ENCODE measurements around the gene WDR90.

Gene WDR90

GRCh38 chr16:648781-649589, at the start of gene WDR90:
Gene WDR90, plus strand, starts transcription at chr16:649365. Its CDS starts 52 bp downstream, at chr16:649417.
- peak; percentile 68 for DNase-seq (ENCODE audit: extremely low read depth, low read depth)
- H3K4me3 ChIP-seq (replicated peaks; ENCODE audit: low read depth, low read length) = peak within 1 kb of the TSS; percentile 60
- TF ChIP-seq CTCF (IDR thresholded peaks at IDR 0.05; ENCODE audit: low read depth, low read length, missing control alignments) = no peak

- H3K4me3 ChIP-seq (replicated peaks; ENCODE audit: low read depth, low read length) = no peak overlapping the region
- no peak for DNase-seq (ENCODE audit: extremely low read depth, low read depth)
- TF ChIP-seq CTCF (IDR thresholded peaks at IDR 0.05; ENCODE audit: low read depth, low read length, missing control alignments) = peak; percentile 20
Observed at GRCh38 chr16:600781-601180, 48.4 kb upstream of the WDR90 start.

GRCh38 chr16:603933-604332, 45.2 kb upstream of the WDR90 start:
- no peak overlapping the region for H3K4me3 ChIP-seq (replicated peaks; ENCODE audit: low read depth, low read length)
- no peak for DNase-seq (ENCODE audit: extremely low read depth, low read depth)
- no peak for TF ChIP-seq CTCF (IDR thresholded peaks at IDR 0.05; ENCODE audit: low read depth, low read length, missing control alignments)

- no peak for TF ChIP-seq CTCF (IDR thresholded peaks at IDR 0.05; ENCODE audit: low read depth, low read length, missing control alignments)
- no peak overlapping the region for H3K4me3 ChIP-seq (replicated peaks; ENCODE audit: low read depth, low read length)
Observed at GRCh38 chr16:606656-607307, 42.4 kb upstream of the WDR90 start.

GRCh38 chr16:608019-608418, 41.1 kb upstream of the WDR90 start:
- no peak overlapping the region for H3K4me3 ChIP-seq (replicated peaks; ENCODE audit: low read depth, low read length)
- TF ChIP-seq CTCF (IDR thresholded peaks at IDR 0.05; ENCODE audit: low read depth, low read length, missing control alignments) = no peak
- no peak for DNase-seq (ENCODE audit: extremely low read depth, low read depth)

More at GRCh38 chr16:606656-607307, 42.4 kb upstream of the WDR90 start:
- DNase-seq (ENCODE audit: extremely low read depth, low read depth) = no peak

- no peak overlapping the region for H3K4me3 ChIP-seq (replicated peaks; ENCODE audit: low read depth, low read length)
- no peak for TF ChIP-seq CTCF (IDR thresholded peaks at IDR 0.05; ENCODE audit: low read depth, low read length, missing control alignments)
- no peak for DNase-seq (ENCODE audit: extremely low read depth, low read depth)
Observed at GRCh38 chr16:609316-609715, 39.8 kb upstream of the WDR90 start.

All from HFF-Myc (cell line).